Breast epithelium (tissue), 3 donors: ENCODE data around the gene CCSER1.

ENCODE experiments used
- POLR2AphosphoS5 ChIP-seq, 3 donors: sonication (generic); formaldehyde crosslinking; IDR thresholded peaks; one replicate each; pipeline ENCODE4 v1.6.1; 2017; ENCODE audit warnings: antibody characterized with exemption in 3 of 3
- TF ChIP-seq, protein P1 (sequence below), 3 donors: fragments of 450-650 bp; IDR thresholded peaks; one replicate each; pipeline ENCODE4 v1.5.1; 2016 to 2017; ENCODE audit warnings: antibody characterized with exemption in 3 of 3, mild to moderate bottlenecking in 3 of 3, moderate library complexity in 3 of 3

DNA sequence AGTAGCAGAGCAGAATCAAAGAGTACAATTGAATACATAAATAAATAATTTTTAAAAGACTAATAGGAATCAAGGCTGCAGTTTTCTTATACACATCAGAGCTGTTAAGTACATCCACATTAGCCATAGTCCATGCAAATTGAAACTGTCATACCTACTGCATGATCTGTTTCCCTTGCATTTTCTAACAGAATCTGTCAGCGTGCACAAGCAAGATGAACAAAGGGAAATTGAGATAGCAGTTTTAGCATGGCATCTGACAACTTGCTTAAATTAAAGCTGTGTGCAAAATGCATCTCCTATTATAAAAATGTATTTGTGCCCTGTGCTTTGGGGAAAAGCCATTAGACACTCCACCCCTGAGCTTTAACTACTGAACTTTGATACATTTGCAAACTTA, 1473.1 kb downstream of the CCSER1 start:
- TF ChIP-seq, protein P1, sequence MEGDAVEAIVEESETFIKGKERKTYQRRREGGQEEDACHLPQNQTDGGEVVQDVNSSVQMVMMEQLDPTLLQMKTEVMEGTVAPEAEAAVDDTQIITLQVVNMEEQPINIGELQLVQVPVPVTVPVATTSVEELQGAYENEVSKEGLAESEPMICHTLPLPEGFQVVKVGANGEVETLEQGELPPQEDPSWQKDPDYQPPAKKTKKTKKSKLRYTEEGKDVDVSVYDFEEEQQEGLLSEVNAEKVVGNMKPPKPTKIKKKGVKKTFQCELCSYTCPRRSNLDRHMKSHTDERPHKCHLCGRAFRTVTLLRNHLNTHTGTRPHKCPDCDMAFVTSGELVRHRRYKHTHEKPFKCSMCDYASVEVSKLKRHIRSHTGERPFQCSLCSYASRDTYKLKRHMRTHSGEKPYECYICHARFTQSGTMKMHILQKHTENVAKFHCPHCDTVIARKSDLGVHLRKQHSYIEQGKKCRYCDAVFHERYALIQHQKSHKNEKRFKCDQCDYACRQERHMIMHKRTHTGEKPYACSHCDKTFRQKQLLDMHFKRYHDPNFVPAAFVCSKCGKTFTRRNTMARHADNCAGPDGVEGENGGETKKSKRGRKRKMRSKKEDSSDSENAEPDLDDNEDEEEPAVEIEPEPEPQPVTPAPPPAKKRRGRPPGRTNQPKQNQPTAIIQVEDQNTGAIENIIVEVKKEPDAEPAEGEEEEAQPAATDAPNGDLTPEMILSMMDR (IDR thresholded peaks at IDR 0.05) = no peak
- TF ChIP-seq POLR2AphosphoS5 (IDR thresholded peaks at IDR 0.05) = no peak
